Stimulated activated CD4-positive, alpha-beta T cell treated with anti-CD3 and anti-CD28 coated beads, Interleukin-2, amount 100 ng/mL, for 24 hours (primary cell): ENCODE results near the gene SC5D.

Source experiments
- DNase-seq, 2 donors: peaks; one replicate each; pipeline ENCODE4 v3.0.0-alpha.2; 2020

The SC5D gene

GRCh38 chr11:121295246-121296029 lies 2.9 kb downstream of the SC5D start:
- DNase-seq = no peak

- no peak for DNase-seq
Measured at GRCh38 chr11:121297872-121298271, 5.3 kb downstream of the SC5D start.

- DNase-seq = no peak
Measured at GRCh38 chr11:121298774-121299173, 6.2 kb downstream of the SC5D start.

- DNase-seq = no peak
Measured at GRCh38 chr11:121299417-121299816, 6.8 kb downstream of the SC5D start.

- DNase-seq = no peak
Measured at GRCh38 chr11:121300313-121300971, 7.9 kb downstream of the SC5D start.

- DNase-seq = no peak
Measured at GRCh38 chr11:121300972-121301699, 8.6 kb downstream of the SC5D start.

GRCh38 chr11:121304759-121305158 lies 12.2 kb downstream of the SC5D start:
- DNase-seq = no peak

GRCh38 chr11:121308816-121309215 lies 16.2 kb downstream of the SC5D start:
- no peak for DNase-seq

- DNase-seq = no peak
Measured at GRCh38 chr11:121309688-121310087, 17.1 kb downstream of the SC5D start.

GRCh38 chr11:121310908-121311307 lies 18.3 kb downstream of the SC5D start:
- no peak for DNase-seq

GRCh38 chr11:121311373-121311772 lies 18.8 kb downstream of the SC5D start:
- DNase-seq = no peak

GRCh38 chr11:121312483-121312882 lies 19.9 kb downstream of the SC5D start:
- DNase-seq = no peak

- DNase-seq = no peak
Measured at GRCh38 chr11:121318848-121319834, 26.6 kb downstream of the SC5D start.

GRCh38 chr11:121321614-121322243 lies 29.2 kb downstream of the SC5D start:
- peak in 1 of 2 donors; percentile 17 for DNase-seq

- DNase-seq = no peak
Measured at GRCh38 chr11:121323046-121323607, 30.6 kb downstream of the SC5D start.

GRCh38 chr11:121326230-121326629 lies 33.7 kb downstream of the SC5D start:
- DNase-seq = no peak

- DNase-seq = no peak
Measured at GRCh38 chr11:121327553-121327952, 35.0 kb downstream of the SC5D start.

- DNase-seq = no peak
Measured at GRCh38 chr11:121328176-121328966, 35.8 kb downstream of the SC5D start.

- no peak for DNase-seq
Measured at GRCh38 chr11:121328967-121329679, 36.6 kb downstream of the SC5D start.

- DNase-seq = no peak
Measured at GRCh38 chr11:121329781-121330395, 37.3 kb downstream of the SC5D start.
